ENCODE results near the gene LMF1. TPM values are rescaled to one million over a fixed set of nuclear protein-coding genes. Genes with fewer than 3 reads are reported as not detected.
"Not testable (repeated sequence)": the region's sequence is repeated elsewhere in the genome, so short reads cannot be mapped to it uniquely, and the experiment has no call there.

LMF1 gene
- total RNA-seq, 1 donor from 2014 or later = 21.4 TPM

GRCh38 chr16:883781-884180 lies 87.0 kb downstream of the LMF1 start:
- Mint-ChIP-seq H3K4me1 (ENCODE audit: unreplicated experiment) (no peaks in the 10 kb centered on the region), H3K4me3 (no peak overlapping the region), H3K27me3 (no peaks in the 10 kb centered on the region), H3K27ac (no peak overlapping the region), H3K9me3 (no peaks in the 10 kb centered on the region), H3K36me3 (no peaks in the 10 kb centered on the region)
- no peak for TF ChIP-seq CTCF (conservative IDR thresholded peaks at IDR 0.05)
- DNase-seq (ENCODE audit: extremely low spot score, unreplicated experiment) = no peak

GRCh38 chr16:883340-883739 lies 87.4 kb downstream of the LMF1 start:
- no peak for TF ChIP-seq CTCF (conservative IDR thresholded peaks at IDR 0.05)
- H3K9me3 Mint-ChIP-seq = no peaks in the 10 kb centered on the region
- no peak overlapping the region for H3K27ac Mint-ChIP-seq
- no peaks in the 10 kb centered on the region for H3K36me3 Mint-ChIP-seq
- no peaks in the 10 kb centered on the region for H3K4me1 Mint-ChIP-seq (ENCODE audit: unreplicated experiment)
- no peak overlapping the region for H3K4me3 Mint-ChIP-seq
- DNase-seq (ENCODE audit: extremely low spot score, unreplicated experiment) = no peak
- H3K27me3 Mint-ChIP-seq = no peaks in the 10 kb centered on the region

GRCh38 chr16:882671-883070 lies 88.1 kb downstream of the LMF1 start:
- not testable (repeated sequence) for H3K27ac Mint-ChIP-seq; H3K4me3 Mint-ChIP-seq; H3K36me3 Mint-ChIP-seq; H3K27me3 Mint-ChIP-seq; DNase-seq (ENCODE audit: extremely low spot score, unreplicated experiment); H3K9me3 Mint-ChIP-seq; H3K4me1 Mint-ChIP-seq (ENCODE audit: unreplicated experiment)

- Mint-ChIP-seq H3K27me3 (no peaks in the 10 kb centered on the region), H3K4me1 (ENCODE audit: unreplicated experiment) (no peaks in the 10 kb centered on the region), H3K36me3 (no peaks in the 10 kb centered on the region), H3K9me3 (no peaks in the 10 kb centered on the region), H3K4me3 (no peak overlapping the region), H3K27ac (no peak overlapping the region)
- DNase-seq (ENCODE audit: extremely low spot score, unreplicated experiment) = no peak
- TF ChIP-seq CTCF (conservative IDR thresholded peaks at IDR 0.05) = no peak
These were observed 88.5 kb downstream of the LMF1 start for GRCh38 chr16:882256-882655.

GRCh38 chr16:881219-882097 lies 89.3 kb downstream of the LMF1 start:
- no peaks in the 10 kb centered on the region for H3K27me3 Mint-ChIP-seq
- no peak overlapping the region for H3K4me3 Mint-ChIP-seq
- DNase-seq (ENCODE audit: extremely low spot score, unreplicated experiment) = no peak
- H3K4me1 Mint-ChIP-seq (ENCODE audit: unreplicated experiment) = no peaks in the 10 kb centered on the region
- TF ChIP-seq CTCF (conservative IDR thresholded peaks at IDR 0.05) = no peak
- H3K36me3 Mint-ChIP-seq = no peaks in the 10 kb centered on the region
- H3K27ac Mint-ChIP-seq = no peak overlapping the region
- no peaks in the 10 kb centered on the region for H3K9me3 Mint-ChIP-seq

- Mint-ChIP-seq H3K9me3 (no peaks in the 10 kb centered on the region), H3K27me3 (no peaks in the 10 kb centered on the region), H3K4me3 (no peak overlapping the region), H3K4me1 (ENCODE audit: unreplicated experiment) (no peaks in the 10 kb centered on the region), H3K36me3 (no peaks in the 10 kb centered on the region), H3K27ac (no peak overlapping the region)
- no peak for DNase-seq (ENCODE audit: extremely low spot score, unreplicated experiment)
- no peak for TF ChIP-seq CTCF (conservative IDR thresholded peaks at IDR 0.05)
These were observed 90.2 kb downstream of the LMF1 start for GRCh38 chr16:880471-881171.
